Heart right ventricle (tissue), 16 donors: ENCODE data around the gene PDE6D. TPM values are rescaled to one million over a fixed set of nuclear protein-coding genes. Genes with fewer than 3 reads are reported as not detected.

ENCODE experiments used
- ATAC-seq, 8 donors: fragments of 200-7000 bp; cut with Tn5 transposase; one replicate each; pipeline ENCODE4 v1.9.1; 2020; ENCODE audit warnings: mild to moderate bottlenecking in 8 of 8, moderate library complexity in 8 of 8, moderate number of reproducible peaks in 1 of 8
- DNase-seq, 2 donors: peaks; one replicate each; pipeline ENCODE4 v3.0.0-alpha.2; 2020
- H3K27ac ChIP-seq, 10 donors: fragments of 200-600 bp; sonication (generic) in 2 of 10; one replicate each; pipeline versions ENCODE4 v1.5.0 to v1.8.0; 2020 to 2022; ENCODE audit warnings: mild to moderate bottlenecking in 3 of 10
- H3K27me3 ChIP-seq, 7 donors: fragments of 200-600 bp; one replicate each; pipeline ENCODE4 v1.8.0; 2021 to 2022; ENCODE audit warnings: mild to moderate bottlenecking in 2 of 7
- H3K36me3 ChIP-seq, 9 donors: fragments of 200-600 bp; sonication (generic) in 1 of 9; one replicate each; pipeline versions ENCODE4 v1.5.0 to v1.8.0; 2020 to 2022; ENCODE audit warnings: mild to moderate bottlenecking in 2 of 9
- H3K4me1 ChIP-seq, 9 donors: fragments of 200-600 bp; sonication (generic) in 1 of 9; one replicate each; pipeline versions ENCODE4 v1.5.0 to v1.8.0; 2020 to 2022; ENCODE audit warnings: mild to moderate bottlenecking in 4 of 9
- H3K4me3 ChIP-seq, 10 donors: fragments of 200-600 bp; sonication (generic) in 2 of 10; one replicate each; pipeline versions ENCODE4 v1.5.0 to v1.8.0; 2020 to 2022; ENCODE audit warnings: mild to moderate bottlenecking in 7 of 10, moderate library complexity in 2 of 10
- H3K9me3 ChIP-seq, 11 donors: fragments of 200-600 bp in 10 of 11; sonication (generic) in 2 of 11; one replicate each; pipeline versions ENCODE4 v1.5.0 to v1.8.0; 2013 to 2022; ENCODE audit warnings: mild to moderate bottlenecking in 2 of 11, control low read depth in 1 of 11, moderate library complexity in 1 of 11
- WGBS, 2 donors: extraction: QIAGEN DNeasy Blood & Tissue Kit; methylation state at CpG; one replicate each; pipeline ENCODE4 v1.1.7; 2013; ENCODE audit warnings: inconsistent platforms in 1 of 2; 5-methylcytosine and 5-hydroxymethylcytosine counted together
- intact Hi-C, 10 donors: fragments of 100-400 bp; cut with DNase I; formaldehyde crosslinking; loops; one replicate each; pipeline versions ENCODE4 v1.11.1 to v1.14.2; 2022
- long read RNA-seq, 3 donors: library from polyadenylated mRNA; unstranded; transcript quantifications; one replicate each; pipeline ENCODE4 v2.0.0, GENCODE V29; 2020 to 2021
- polyA plus RNA-seq, 2 donors: library from polyadenylated mRNA; stranded (reverse); fragments of 200-250 nt; gene quantifications; one replicate each; pipeline ENCODE4 v1.2.3, GENCODE V29; 2013
- total RNA-seq, 10 donors: library from RNA; stranded (reverse); fragmentation: NEBNext Ultra II Directional in 3 of 10; extraction: Animal tissue kit (Norgen Biotek cat#: 25700) in 3 of 10; gene quantifications; one replicate each; pipeline versions ENCODE4 v1.2.1 to v1.2.4, GENCODE V29; 2021 to 2023
- TF ChIP-seq, protein P1 (sequence below), 9 donors: fragments of 200-600 bp; sonication (generic) in 2 of 9; IDR thresholded peaks; one replicate each; pipeline versions ENCODE4 v1.5.0 to v1.8.0; 2021 to 2022; ENCODE audit warnings: antibody characterized with exemption in 9 of 9, mild to moderate bottlenecking in 5 of 9, moderate library complexity in 1 of 9
- donor health status: Arrhythmogenic right ventricular cardiomyopathy.
- donor health status: ischemic (EF 13 %, LVEDD 7.1; RV severe dilation, severe dysfunction).
- donor health status: healthy with polysubstance abuse.
- donor health status: DM: no; HTN: yes; CAD: no.
- donor health status: DM: no; HTN: no; CAD: no.
- donor health status: ischemic (EF 25% LVEDD 6.9; RV normal size, moderate dysfunction).
- donor health status: ischemic (EF 25% LVEDD 5.7; RV mildly dilated, moderate dysfunction).
- donor health status: healthy.
- donor health status: DM: yes; HTN: yes; CAD: no.
- donor health status: Ischemic cardiomyopathy.
- donor health status: ischemic (EF 35%, LVEDD 5.7; RV mildly dilated, moderate dysfunction).
- donor health status: nonischemic (EF 11% LVEDD 7.7; RV severe dilation, severe dysfunction).
- donor health status: DM: yes; HTN: yes; CAD: no.
- donor health status: PGD.
- donor health status: ischemic (EF 29% LVEDD 5.4; RV normal size, mild dysfunction).
- donor health status: nonischemic (EF 23%, LVEDD 6.1; RV moderate dilation, normal function).

Gene PDE6D
- total RNA-seq (10 to 100 TPM; 11.4 to 23.3 (median 18.4) TPM), polyA plus RNA-seq (10 to 100 TPM; 14.8 to 31.2 TPM)
- long read RNA-seq, donor 1, transcript PDE6D-201 (5 exons, 1,175 nt): major isoform, 10 of 11 reads
- long read RNA-seq, donor 1, partial matches to known transcripts: 0 of 11 reads
- long read RNA-seq, donor 1, other reads (novel, unspliced or antisense): 1 of 11 reads
- long read RNA-seq, donor 2, transcript PDE6D-201 (5 exons, 1,175 nt): major isoform, 11 of 12 reads
- long read RNA-seq, donor 2, partial matches to known transcripts: 0 of 12 reads
- long read RNA-seq, donor 2, other reads (novel, unspliced or antisense): 1 of 12 reads
- long read RNA-seq, donor 3, transcript PDE6D-201 (5 exons, 1,175 nt): major isoform, 13 of 15 reads
- long read RNA-seq, donor 3, partial matches to known transcripts: 2 of 15 reads
- long read RNA-seq, donor 3, other reads (novel, unspliced or antisense): 0 of 15 reads

DNA sequence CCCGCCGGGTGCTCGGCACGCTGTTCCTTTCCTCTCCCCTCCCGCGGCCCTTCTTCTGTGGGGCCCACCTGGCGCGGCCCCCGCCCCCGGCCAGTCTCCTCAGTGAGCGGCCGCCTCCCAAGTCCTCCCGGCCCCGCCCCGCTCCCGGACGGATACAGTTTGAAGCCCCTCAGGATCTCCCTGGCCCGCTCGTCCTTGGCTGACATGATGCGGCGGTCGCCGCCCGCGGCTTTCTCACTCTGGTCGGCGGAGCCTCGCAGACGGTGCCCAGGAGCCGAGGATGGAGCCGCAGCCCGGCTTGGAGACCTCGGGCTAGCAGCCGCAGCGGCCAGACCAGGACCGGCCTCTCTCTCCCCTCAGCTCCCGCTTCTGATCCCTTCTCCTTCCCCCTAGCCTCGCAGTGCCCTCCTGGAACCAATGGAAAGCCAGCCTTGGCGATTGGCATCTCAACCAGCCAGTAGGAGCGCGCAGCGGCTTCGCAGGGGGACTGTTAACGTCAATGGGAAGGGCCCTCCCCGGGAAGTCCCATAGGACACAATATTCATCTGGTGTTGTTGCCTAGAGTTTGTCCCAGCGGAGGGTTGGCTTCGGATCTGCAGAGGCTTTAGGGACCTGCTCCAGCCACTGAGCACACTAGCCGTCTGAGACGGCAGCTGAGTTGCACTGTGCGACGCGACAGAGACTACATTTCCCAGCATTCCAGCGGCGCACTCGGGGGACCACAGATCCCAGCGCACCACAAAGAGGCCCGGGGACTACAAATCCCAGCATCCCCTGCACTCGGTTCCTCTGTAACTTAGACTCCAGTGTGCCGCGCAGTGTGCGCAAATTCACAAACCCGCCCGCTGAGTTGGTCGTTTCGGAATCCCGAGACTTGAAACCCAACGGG is at the start of gene PDE6D:
Gene PDE6D (minus strand): TSS at position 374 of the 889 bp plus-strand sequence. CDS start 168 bp downstream, at position 206.
- ATAC-seq (peak; percentile 95 to 98 (median 96)), DNase-seq (peak; percentile 99 to 100)
- no peaks in the 10 kb centered on the region for H3K27me3 ChIP-seq
- TF ChIP-seq, protein P1, sequence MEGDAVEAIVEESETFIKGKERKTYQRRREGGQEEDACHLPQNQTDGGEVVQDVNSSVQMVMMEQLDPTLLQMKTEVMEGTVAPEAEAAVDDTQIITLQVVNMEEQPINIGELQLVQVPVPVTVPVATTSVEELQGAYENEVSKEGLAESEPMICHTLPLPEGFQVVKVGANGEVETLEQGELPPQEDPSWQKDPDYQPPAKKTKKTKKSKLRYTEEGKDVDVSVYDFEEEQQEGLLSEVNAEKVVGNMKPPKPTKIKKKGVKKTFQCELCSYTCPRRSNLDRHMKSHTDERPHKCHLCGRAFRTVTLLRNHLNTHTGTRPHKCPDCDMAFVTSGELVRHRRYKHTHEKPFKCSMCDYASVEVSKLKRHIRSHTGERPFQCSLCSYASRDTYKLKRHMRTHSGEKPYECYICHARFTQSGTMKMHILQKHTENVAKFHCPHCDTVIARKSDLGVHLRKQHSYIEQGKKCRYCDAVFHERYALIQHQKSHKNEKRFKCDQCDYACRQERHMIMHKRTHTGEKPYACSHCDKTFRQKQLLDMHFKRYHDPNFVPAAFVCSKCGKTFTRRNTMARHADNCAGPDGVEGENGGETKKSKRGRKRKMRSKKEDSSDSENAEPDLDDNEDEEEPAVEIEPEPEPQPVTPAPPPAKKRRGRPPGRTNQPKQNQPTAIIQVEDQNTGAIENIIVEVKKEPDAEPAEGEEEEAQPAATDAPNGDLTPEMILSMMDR (IDR thresholded peaks at IDR 0.05): no peak
- H3K27ac ChIP-seq: peak within 1 kb of the TSS; percentile 43 to 95 (median 88)
- 1 to 2% methylated on average over 67 of the region's 67 CpGs for WGBS, 2 donors
- peaks cover 0 to 4% (median 0%) of the 10 kb centered on the region in 9 donors for H3K36me3 ChIP-seq
- H3K9me3 ChIP-seq: no peaks in the 10 kb centered on the region
- H3K4me1 ChIP-seq: peaks cover 2 to 49% (median 43%) of the 10 kb centered on the region in 9 donors
- H3K4me3 ChIP-seq: peak within 1 kb of the TSS; percentile 77 to 98 (median 90)
- intact Hi-C loops: loop anchor here in 4 of 10 donors (10.0 kb wide), 2 partner anchors 166 to 176 kb away; no protein-coding TSS in a partner anchor

DNA sequence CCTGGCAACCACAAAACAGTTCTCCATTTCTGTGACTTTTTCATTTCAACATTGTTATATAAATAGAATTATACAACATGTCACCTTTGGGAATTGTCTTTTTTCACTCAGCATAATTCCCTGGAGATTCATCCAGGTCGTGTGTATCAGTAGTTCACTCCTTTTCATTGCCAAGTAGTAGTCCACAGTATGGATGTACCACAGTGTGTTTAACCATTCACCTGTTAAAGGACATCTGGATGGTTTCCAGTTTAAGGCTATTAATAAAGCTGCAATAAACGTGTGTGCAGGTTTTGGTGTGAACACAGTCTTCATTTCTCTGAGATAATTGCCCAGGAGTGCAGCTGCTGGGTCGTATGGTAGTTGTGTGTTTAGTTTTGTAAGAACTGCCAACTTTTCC is 40.8 kb upstream of the PDE6D start:
- intact Hi-C loops: no loop called here

GRCh38 chr2:231820786-231821303 is 39.8 kb upstream of the PDE6D start:
- Histone ChIP-seq H3K4me1 (peaks cover 0 to 4% (median 0%) of the 10 kb centered on the region in 9 donors), H3K9me3 (peaks cover 0 to 10% (median 0%) of the 10 kb centered on the region in 11 donors), H3K27ac (no peak overlapping the region), H3K27me3 (peaks cover 0 to 6% (median 0%) of the 10 kb centered on the region in 7 donors), H3K4me3 (no peak overlapping the region), H3K36me3 (peaks cover 0 to 3% (median 0%) of the 10 kb centered on the region in 9 donors)
- TF ChIP-seq, protein P1 (IDR thresholded peaks at IDR 0.05): no peak
- intact Hi-C loops: no loop called here
- no peak for ATAC-seq
- 71 to 73% methylated on average over 12 of the region's 12 CpGs for WGBS, 2 donors
- DNase-seq: no peak

More for the DNA sequence above, 40.8 kb upstream of the PDE6D start:
- 45 to 51% methylated on average over 3 of the region's 3 CpGs for WGBS, 2 donors
- DNase-seq: no peak
- TF ChIP-seq, protein P1 (IDR thresholded peaks at IDR 0.05): no peak
- no peak for ATAC-seq
- Histone ChIP-seq H3K27ac (no peak overlapping the region), H3K36me3 (no peaks in the 10 kb centered on the region), H3K27me3 (peaks cover 0 to 6% (median 0%) of the 10 kb centered on the region in 7 donors), H3K9me3 (peaks cover 0 to 7% (median 0%) of the 10 kb centered on the region in 11 donors), H3K4me3 (no peak overlapping the region), H3K4me1 (peaks cover 0 to 4% (median 0%) of the 10 kb centered on the region in 9 donors)
